HepG2 (cell line): ENCODE measurements around the gene CENPK. TPM values are rescaled to one million over a fixed set of nuclear protein-coding genes. Genes with fewer than 3 reads are reported as not detected.

Experiments used
- AGO1 ChIP-seq: fragments of 200-400 bp; formaldehyde crosslinking; IDR thresholded peaks from 2 replicates; pipeline ENCODE4 v1.6.1; 2017; ENCODE audit warnings: mild to moderate bottlenecking, low read depth, low read length, moderate library complexity; ENCODE audit not compliant: poor library complexity, severe bottlenecking
- ARID2 ChIP-seq: sonication (generic); formaldehyde crosslinking; IDR thresholded peaks from 2 replicates; pipeline ENCODE4 v1.8.1; 2022; ENCODE audit warnings: mild to moderate bottlenecking, missing genetic modification reagents, borderline replicate concordance
- ATRX ChIP-seq: sonication (generic); formaldehyde crosslinking; IDR thresholded peaks from 2 replicates; pipeline ENCODE4 v1.4.0; 2020; ENCODE audit warnings: missing genetic modification reagents, borderline replicate concordance
- NFE2 ChIP-seq: sonication (generic); formaldehyde crosslinking; IDR thresholded peaks from 2 replicates; pipeline ENCODE4 v1.4.0; 2020; ENCODE audit warnings: missing genetic modification reagents
- NFIC ChIP-seq: IDR thresholded peaks from 2 replicates; pipeline ENCODE4 v1.6.1; 2012; ENCODE audit warnings: mild to moderate bottlenecking, low read length, inconsistent platforms
- NFYC ChIP-seq: IDR thresholded peaks from 2 replicates; pipeline ENCODE4 v1.6.1; 2016; ENCODE audit warnings: missing genetic modification reagents, missing compliant biosample characterization
- PITX1 ChIP-seq: sonication (generic); formaldehyde crosslinking; IDR thresholded peaks from 2 replicates; pipeline ENCODE4 v1.5.1; 2020; ENCODE audit warnings: mild to moderate bottlenecking, missing genetic modification reagents
- RAD21 ChIP-seq: fragments of 450-650 bp; formaldehyde crosslinking; IDR thresholded peaks from 2 replicates; pipeline ENCODE4 v1.5.0; 2020; ENCODE audit warnings: mild to moderate bottlenecking
- SIN3B ChIP-seq: fragments of 150-350 bp; IDR thresholded peaks from 2 replicates; pipeline ENCODE4 v1.6.1; 2014; ENCODE audit warnings: low read length
- TMF1 ChIP-seq: sonication (generic); formaldehyde crosslinking; IDR thresholded peaks from 2 replicates; pipeline ENCODE4 v1.8.1; 2022; ENCODE audit warnings: low read depth, missing genetic modification reagents
- ZNF337 ChIP-seq: sonication (generic); formaldehyde crosslinking; IDR thresholded peaks from 2 replicates; pipeline ENCODE4 v1.5.1; 2020; ENCODE audit warnings: missing genetic modification reagents, low read depth, mild to moderate bottlenecking, borderline replicate concordance
- ZNF878 ChIP-seq: sonication (generic); formaldehyde crosslinking; IDR thresholded peaks from 2 replicates; pipeline ENCODE4 v1.8.1; 2023; ENCODE audit warnings: mild to moderate bottlenecking, missing genetic modification reagents, moderate library complexity
- polyA plus RNA-seq, 8 experiments: library from polyadenylated mRNA; depleted of rRNA in 3 of 8; stranded (reverse) in 7 of 8; unstranded in 1 of 8; fragments of >200 nt; fragmentation: Illumina TruSeq in 4 of 8; extraction: Trizol in 4 of 8; gene quantifications; 2 replicates each; pipeline versions ENCODE4 v1.2.1 to v1.2.3, GENCODE V29; 2011 to 2016; ENCODE audit warnings: low read depth in 4 of 8, missing spikeins in 1 of 8, mixed read lengths in 1 of 8; ENCODE audit not compliant: insufficient read depth in 1 of 8
- total RNA-seq, 5 experiments: library from RNA; depleted of rRNA; stranded (reverse); fragments of >200 nt; fragmentation: Illumina TruSeq; extraction: Trizol; gene quantifications; 2 replicates each; pipeline ENCODE4 v1.2.3, GENCODE V29; 2016; ENCODE audit warnings: low read depth in 1 of 5
- TF ChIP-seq, protein P1 (sequence below): sonication (generic); formaldehyde crosslinking; IDR thresholded peaks from one replicate; pipeline ENCODE4 v1.5.1; 2020; ENCODE audit warnings: mild to moderate bottlenecking, missing genetic modification reagents; ENCODE audit errors: not compliant biosample characterization
- TF ChIP-seq, protein P2 (sequence below): sonication (generic); formaldehyde crosslinking; IDR thresholded peaks from 2 replicates; pipeline ENCODE4 v1.4.0; 2020; ENCODE audit warnings: missing genetic modification reagents, borderline replicate concordance
- TF ChIP-seq, protein P3 (sequence below): sonication (generic); formaldehyde crosslinking; conservative IDR thresholded peaks from 2 replicates; pipeline ENCODE4 v1.4.0; 2020; ENCODE audit warnings: missing genetic modification reagents
- TF ChIP-seq, protein P4 (sequence below): sonication (generic); formaldehyde crosslinking; IDR thresholded peaks from 2 replicates; pipeline ENCODE4 v1.9.0; 2022; ENCODE audit warnings: missing genetic modification reagents, mild to moderate bottlenecking, borderline replicate concordance

Gene CENPK
- total and polyA plus RNA-seq, 2 of the 13 experiments (the other 11 are each of a cell fraction or from before 2014, with no cell fraction given) = 14.3 to 54.4 TPM

DNA sequence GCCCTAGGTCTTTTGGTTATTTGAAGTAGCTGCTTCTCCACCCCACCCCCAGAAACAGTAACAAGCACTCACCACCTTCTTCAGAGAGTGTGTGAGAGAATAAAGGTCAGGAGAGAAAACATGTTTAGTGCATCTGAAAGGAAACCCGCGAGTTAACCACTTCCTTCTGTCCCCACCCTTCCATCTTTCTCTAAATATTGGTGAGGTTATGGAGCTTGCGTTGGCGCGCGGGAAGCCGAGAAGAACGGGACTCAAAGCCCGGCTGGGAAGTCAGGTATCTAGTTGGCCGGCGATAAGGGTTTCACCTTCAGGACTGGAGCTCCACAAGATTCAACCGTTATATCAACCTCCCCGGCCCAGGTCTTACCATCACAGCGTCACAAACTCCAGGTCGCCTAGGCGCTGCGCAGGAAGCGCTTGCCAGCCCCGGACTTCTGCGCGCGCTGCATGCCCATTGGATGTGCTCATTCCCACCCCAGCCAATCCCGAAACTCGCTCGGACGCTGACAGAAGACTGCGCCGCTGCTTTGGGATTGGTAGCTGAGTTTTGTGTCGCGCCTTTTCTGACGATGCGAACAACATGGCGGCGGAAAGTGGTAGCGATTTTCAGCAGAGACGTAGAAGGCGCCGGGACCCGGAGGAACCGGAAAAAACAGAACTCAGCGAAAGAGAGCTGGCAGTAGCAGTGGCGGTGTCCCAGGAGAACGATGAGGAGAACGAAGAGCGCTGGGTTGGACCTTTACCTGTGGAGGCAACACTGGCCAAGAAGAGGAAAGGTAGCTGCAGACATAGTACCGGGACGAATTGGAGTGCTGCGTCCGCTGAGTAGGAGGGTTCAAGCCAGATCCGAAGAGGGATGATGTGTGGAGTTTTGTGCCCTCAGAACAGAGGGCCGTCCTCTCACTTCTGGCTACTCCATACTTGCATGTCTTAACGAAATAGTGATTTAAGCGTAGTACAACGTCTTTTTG, at the start of gene CENPK, which contains the start of gene PPWD1 (continued):
- peak; percentile 99 for TF ChIP-seq NFYC (CRISPR knock-in tag)
- TF ChIP-seq, protein P1, sequence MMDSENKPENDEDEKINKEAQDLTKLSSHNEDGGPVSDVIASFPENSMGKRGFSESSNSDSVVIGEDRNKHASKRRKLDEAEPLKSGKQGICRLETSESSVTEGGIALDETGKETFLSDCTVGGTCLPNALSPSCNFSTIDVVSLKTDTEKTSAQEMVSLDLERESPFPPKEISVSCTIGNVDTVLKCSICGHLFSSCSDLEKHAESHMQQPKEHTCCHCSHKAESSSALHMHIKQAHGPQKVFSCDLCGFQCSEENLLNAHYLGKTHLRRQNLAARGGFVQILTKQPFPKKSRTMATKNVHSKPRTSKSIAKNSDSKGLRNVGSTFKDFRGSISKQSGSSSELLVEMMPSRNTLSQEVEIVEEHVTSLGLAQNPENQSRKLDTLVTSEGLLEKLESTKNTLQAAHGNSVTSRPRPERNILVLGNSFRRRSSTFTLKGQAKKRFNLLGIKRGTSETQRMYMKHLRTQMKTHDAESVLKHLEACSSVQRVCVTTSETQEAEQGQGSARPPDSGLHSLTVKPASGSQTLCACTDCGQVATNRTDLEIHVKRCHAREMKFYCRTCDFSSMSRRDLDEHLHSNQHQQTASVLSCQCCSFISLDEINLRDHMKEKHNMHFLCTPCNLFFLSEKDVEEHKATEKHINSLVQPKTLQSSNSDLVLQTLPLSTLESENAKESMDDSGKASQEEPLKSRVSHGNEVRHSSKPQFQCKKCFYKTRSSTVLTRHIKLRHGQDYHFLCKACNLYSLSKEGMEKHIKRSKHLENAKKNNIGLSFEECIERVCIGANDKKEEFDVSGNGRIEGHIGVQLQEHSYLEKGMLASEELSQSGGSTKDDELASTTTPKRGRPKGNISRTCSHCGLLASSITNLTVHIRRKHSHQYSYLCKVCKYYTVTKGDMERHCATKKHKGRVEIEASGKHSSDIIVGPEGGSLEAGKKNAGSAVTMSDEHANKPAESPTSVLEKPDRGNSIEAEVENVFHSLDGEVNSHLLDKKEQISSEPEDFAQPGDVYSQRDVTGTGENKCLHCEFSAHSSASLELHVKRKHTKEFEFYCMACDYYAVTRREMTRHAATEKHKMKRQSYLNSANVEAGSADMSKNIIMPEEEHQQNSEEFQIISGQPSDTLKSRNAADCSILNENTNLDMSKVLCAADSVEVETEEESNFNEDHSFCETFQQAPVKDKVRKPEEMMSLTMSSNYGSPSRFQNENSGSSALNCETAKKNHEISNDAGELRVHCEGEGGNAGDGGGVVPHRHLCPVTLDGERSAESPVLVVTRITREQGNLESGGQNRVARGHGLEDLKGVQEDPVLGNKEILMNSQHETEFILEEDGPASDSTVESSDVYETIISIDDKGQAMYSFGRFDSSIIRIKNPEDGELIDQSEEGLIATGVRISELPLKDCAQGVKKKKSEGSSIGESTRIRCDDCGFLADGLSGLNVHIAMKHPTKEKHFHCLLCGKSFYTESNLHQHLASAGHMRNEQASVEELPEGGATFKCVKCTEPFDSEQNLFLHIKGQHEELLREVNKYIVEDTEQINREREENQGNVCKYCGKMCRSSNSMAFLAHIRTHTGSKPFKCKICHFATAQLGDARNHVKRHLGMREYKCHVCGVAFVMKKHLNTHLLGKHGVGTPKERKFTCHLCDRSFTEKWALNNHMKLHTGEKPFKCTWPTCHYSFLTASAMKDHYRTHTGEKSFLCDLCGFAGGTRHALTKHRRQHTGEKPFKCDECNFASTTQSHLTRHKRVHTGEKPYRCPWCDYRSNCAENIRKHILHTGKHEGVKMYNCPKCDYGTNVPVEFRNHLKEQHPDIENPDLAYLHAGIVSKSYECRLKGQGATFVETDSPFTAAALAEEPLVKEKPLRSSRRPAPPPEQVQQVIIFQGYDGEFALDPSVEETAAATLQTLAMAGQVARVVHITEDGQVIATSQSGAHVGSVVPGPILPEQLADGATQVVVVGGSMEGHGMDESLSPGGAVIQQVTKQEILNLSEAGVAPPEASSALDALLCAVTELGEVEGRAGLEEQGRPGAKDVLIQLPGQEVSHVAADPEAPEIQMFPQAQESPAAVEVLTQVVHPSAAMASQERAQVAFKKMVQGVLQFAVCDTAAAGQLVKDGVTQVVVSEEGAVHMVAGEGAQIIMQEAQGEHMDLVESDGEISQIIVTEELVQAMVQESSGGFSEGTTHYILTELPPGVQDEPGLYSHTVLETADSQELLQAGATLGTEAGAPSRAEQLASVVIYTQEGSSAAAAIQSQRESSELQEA = peak; percentile 70
- TF ChIP-seq NFIC = no peak
- TF ChIP-seq AGO1 = peak; percentile 46
- 0 out of 2 replicates have a peak, but pooled peaks have one; percentile 19 for TF ChIP-seq PITX1 (CRISPR knock-in tag)
- TF ChIP-seq, protein P2, sequence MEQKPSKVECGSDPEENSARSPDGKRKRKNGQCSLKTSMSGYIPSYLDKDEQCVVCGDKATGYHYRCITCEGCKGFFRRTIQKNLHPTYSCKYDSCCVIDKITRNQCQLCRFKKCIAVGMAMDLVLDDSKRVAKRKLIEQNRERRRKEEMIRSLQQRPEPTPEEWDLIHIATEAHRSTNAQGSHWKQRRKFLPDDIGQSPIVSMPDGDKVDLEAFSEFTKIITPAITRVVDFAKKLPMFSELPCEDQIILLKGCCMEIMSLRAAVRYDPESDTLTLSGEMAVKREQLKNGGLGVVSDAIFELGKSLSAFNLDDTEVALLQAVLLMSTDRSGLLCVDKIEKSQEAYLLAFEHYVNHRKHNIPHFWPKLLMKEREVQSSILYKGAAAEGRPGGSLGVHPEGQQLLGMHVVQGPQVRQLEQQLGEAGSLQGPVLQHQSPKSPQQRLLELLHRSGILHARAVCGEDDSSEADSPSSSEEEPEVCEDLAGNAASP (CRISPR knock-in tag) = no peak
- peak; percentile 46; the same call in 1 of the 2 replicates for TF ChIP-seq ARID2 (CRISPR knock-in tag)
- TF ChIP-seq ZNF337 (CRISPR knock-in tag) = no peak
- peak; percentile 60 for TF ChIP-seq ZNF878 (CRISPR knock-in tag)
- TF ChIP-seq TMF1 (CRISPR knock-in tag) = peak; percentile 55; the same call in 1 of the 2 replicates
- peak; percentile 100 for TF ChIP-seq SIN3B
- no peak for TF ChIP-seq RAD21
- TF ChIP-seq NFE2 (CRISPR knock-in tag) = no peak
- TF ChIP-seq, protein P3, sequence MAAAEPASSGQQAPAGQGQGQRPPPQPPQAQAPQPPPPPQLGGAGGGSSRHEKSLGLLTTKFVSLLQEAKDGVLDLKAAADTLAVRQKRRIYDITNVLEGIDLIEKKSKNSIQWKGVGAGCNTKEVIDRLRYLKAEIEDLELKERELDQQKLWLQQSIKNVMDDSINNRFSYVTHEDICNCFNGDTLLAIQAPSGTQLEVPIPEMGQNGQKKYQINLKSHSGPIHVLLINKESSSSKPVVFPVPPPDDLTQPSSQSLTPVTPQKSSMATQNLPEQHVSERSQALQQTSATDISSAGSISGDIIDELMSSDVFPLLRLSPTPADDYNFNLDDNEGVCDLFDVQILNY (CRISPR knock-in tag) = peak; percentile 99
- TF ChIP-seq ATRX (CRISPR knock-in tag) = no peak
- TF ChIP-seq, protein P4, sequence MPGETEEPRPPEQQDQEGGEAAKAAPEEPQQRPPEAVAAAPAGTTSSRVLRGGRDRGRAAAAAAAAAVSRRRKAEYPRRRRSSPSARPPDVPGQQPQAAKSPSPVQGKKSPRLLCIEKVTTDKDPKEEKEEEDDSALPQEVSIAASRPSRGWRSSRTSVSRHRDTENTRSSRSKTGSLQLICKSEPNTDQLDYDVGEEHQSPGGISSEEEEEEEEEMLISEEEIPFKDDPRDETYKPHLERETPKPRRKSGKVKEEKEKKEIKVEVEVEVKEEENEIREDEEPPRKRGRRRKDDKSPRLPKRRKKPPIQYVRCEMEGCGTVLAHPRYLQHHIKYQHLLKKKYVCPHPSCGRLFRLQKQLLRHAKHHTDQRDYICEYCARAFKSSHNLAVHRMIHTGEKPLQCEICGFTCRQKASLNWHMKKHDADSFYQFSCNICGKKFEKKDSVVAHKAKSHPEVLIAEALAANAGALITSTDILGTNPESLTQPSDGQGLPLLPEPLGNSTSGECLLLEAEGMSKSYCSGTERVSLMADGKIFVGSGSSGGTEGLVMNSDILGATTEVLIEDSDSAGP (CRISPR knock-in tag) = peak; percentile 92
